H1 (cell line): Measurements from ENCODE around the gene EXOSC7. TPM values are rescaled to one million over a fixed set of nuclear protein-coding genes. Genes with fewer than 3 reads are reported as not detected.

Experiments used
- CTCF ChIA-PET: fragments of 300-600 bp; sonication (Branson Sonifier 250); formaldehyde crosslinking; loops from one replicate; lab custom pipeline; 2021; ENCODE audit not compliant: partially characterized antibody; lab: Charles Lee
- POLR2A ChIA-PET: fragments of 300-600 bp; sonication (Branson Sonifier 250); formaldehyde crosslinking; loops from one replicate; lab custom pipeline; 2021; ENCODE audit warnings: inconsistent platforms; ENCODE audit not compliant: partially characterized antibody; lab: Charles Lee
- DNase-seq, 2 experiments: peaks; one replicate each; pipeline versions ENCODE4 v3.0.0 to v3.0.0-alpha.2; 2010 to 2022; ENCODE audit warnings: low spot score in 2 of 2, low read depth in 1 of 2, mixed read lengths in 1 of 2
- FAIRE-seq: peaks from 2 replicates; lab custom pipeline; 2011; peaks lifted over from hg19 to GRCh38; lab: Jason Lieb, UNC
- H2AFZ ChIP-seq: 2 replicates; pipeline ENCODE4 v1.8.1; 2012; ENCODE audit warnings: low read length, inconsistent platforms
- H2AK5ac ChIP-seq: 2 replicates; pipeline ENCODE4 v1.6.1; 2013; ENCODE audit warnings: low read depth, low read length
- H2BK120ac ChIP-seq: replicated peaks from 2 replicates; pipeline ENCODE3; 2013; ENCODE audit warnings: low read depth, low read length, inconsistent platforms
- H2BK12ac ChIP-seq: 2 replicates; pipeline ENCODE4 v1.6.1; 2013; ENCODE audit warnings: low read depth, low read length
- H2BK15ac ChIP-seq: 2 replicates; pipeline ENCODE4 v1.6.1; 2013; ENCODE audit warnings: low read length
- H2BK20ac ChIP-seq: 2 replicates; pipeline ENCODE4 v1.6.1; 2013; ENCODE audit warnings: low read length
- H2BK5ac ChIP-seq: 2 replicates; pipeline ENCODE4 v1.6.1; 2013; ENCODE audit warnings: low read depth, low read length
- H3K14ac ChIP-seq: 2 replicates; pipeline ENCODE4 v1.6.1; 2013; ENCODE audit warnings: inconsistent platforms; ENCODE audit not compliant: insufficient read length
- H3K18ac ChIP-seq: 2 replicates; pipeline ENCODE4 v1.6.1; 2013; ENCODE audit warnings: low read length; ENCODE audit errors: extremely low read depth
- H3K23ac ChIP-seq: 2 replicates; pipeline ENCODE4 v1.6.1; 2013; ENCODE audit warnings: inconsistent platforms; ENCODE audit not compliant: insufficient read length
- H3K23me2 ChIP-seq: 2 replicates; pipeline ENCODE4 v1.6.1; 2013; ENCODE audit warnings: low read depth, low read length
- H3K27ac ChIP-seq: 2 replicates; pipeline ENCODE4 v1.6.1; 2011; ENCODE audit warnings: low read depth, low read length, inconsistent platforms
- H3K27me3 ChIP-seq, 4 experiments: replicated peaks in 1 of 4; 1 replicate in 1 of 4; 2 replicates in 3 of 4; pipeline versions ENCODE4 v1.6.1 to v1.8.1; 2011 to 2013; ENCODE audit warnings: low read length in 3 of 4, mild to moderate bottlenecking in 3 of 4, inconsistent platforms in 2 of 4, mixed read lengths in 2 of 4, moderate library complexity in 1 of 4; ENCODE audit not compliant: control insufficient read depth in 3 of 4, insufficient read depth in 3 of 4; ENCODE audit errors: extremely low read depth in 1 of 4
- H3K36me3 ChIP-seq, 4 experiments: 2 replicates each; pipeline versions ENCODE4 v1.6.1 to v1.8.1; 2011 to 2013; ENCODE audit warnings: mild to moderate bottlenecking in 4 of 4, low read length in 3 of 4, moderate library complexity in 2 of 4, control low read depth in 1 of 4, inconsistent platforms in 1 of 4; ENCODE audit not compliant: insufficient read depth in 4 of 4, control insufficient read depth in 2 of 4
- H3K4ac ChIP-seq: replicated peaks from 2 replicates; pipeline ENCODE3; 2013; ENCODE audit warnings: low read length, low read depth, mixed read lengths, inconsistent platforms; ENCODE audit not compliant: insufficient read length
- H3K4me1 ChIP-seq, 4 experiments: replicated peaks in 1 of 4; 1 replicate in 1 of 4; 2 replicates in 3 of 4; pipeline versions ENCODE4 v1.6.1 to v1.8.1; 2011 to 2013; ENCODE audit warnings: low read length in 3 of 4, inconsistent platforms in 2 of 4, mixed read lengths in 1 of 4; ENCODE audit not compliant: insufficient read depth in 4 of 4, control insufficient read depth in 3 of 4
- H3K4me2 ChIP-seq, 2 experiments: 2 replicates each; pipeline versions ENCODE4 v1.6.1 to v1.8.1; 2011 to 2013; ENCODE audit warnings: low read depth in 2 of 2, low read length in 2 of 2, control low read depth in 1 of 2, inconsistent platforms in 1 of 2, mild to moderate bottlenecking in 1 of 2; ENCODE audit not compliant: insufficient read depth in 1 of 2
- H3K4me3 ChIP-seq, 4 experiments: fragments of 200-600, 300-600 bp in 1 of 4; sonication (generic), shearing (Covaris generic), sonication (Bioruptor Twin) in 1 of 4; 2 replicates each; pipeline versions ENCODE4 v1.5.1 to v1.8.1; 2011 to 2016; ENCODE audit warnings: low read length in 4 of 4, low read depth in 3 of 4, control low read depth in 2 of 4, inconsistent platforms in 2 of 4, mild to moderate bottlenecking in 2 of 4, mixed read lengths in 1 of 4, moderate library complexity in 1 of 4; ENCODE audit not compliant: insufficient read depth in 2 of 4; ENCODE audit errors: extremely low read depth in 1 of 4
- H3K56ac ChIP-seq: replicated peaks from 2 replicates; pipeline ENCODE3; 2013; ENCODE audit warnings: low read depth, mild to moderate bottlenecking, mixed read lengths, low read length, inconsistent platforms; ENCODE audit not compliant: insufficient read length
- H3K79me1 ChIP-seq: 2 replicates; pipeline ENCODE4 v1.6.1; 2013; ENCODE audit warnings: low read depth, low read length, control low read depth
- H3K79me2 ChIP-seq, 2 experiments: 2 replicates each; pipeline versions ENCODE4 v1.6.1 to v1.8.1; 2012 to 2013; ENCODE audit warnings: low read length in 2 of 2, mild to moderate bottlenecking in 2 of 2, inconsistent platforms in 1 of 2; ENCODE audit not compliant: insufficient read depth in 2 of 2, control insufficient read depth in 1 of 2
- H3K9ac ChIP-seq, 4 experiments: replicated peaks in 1 of 4; 1 replicate in 1 of 4; 2 replicates in 3 of 4; pipeline versions ENCODE4 v1.6.1 to v1.8.1; 2011 to 2013; ENCODE audit warnings: low read depth in 3 of 4, low read length in 3 of 4, control low read depth in 2 of 4, mild to moderate bottlenecking in 2 of 4, moderate library complexity in 2 of 4, inconsistent platforms in 1 of 4; ENCODE audit errors: extremely low read depth in 1 of 4
- H3K9me3 ChIP-seq, 2 experiments: 2 replicates each; pipeline versions ENCODE4 v1.6.1 to v1.8.1; 2012 to 2013; ENCODE audit warnings: mild to moderate bottlenecking in 2 of 2, moderate library complexity in 2 of 2, control low read depth in 1 of 2, inconsistent platforms in 1 of 2, low read depth in 1 of 2, low read length in 1 of 2, mixed read lengths in 1 of 2; ENCODE audit not compliant: insufficient read depth in 2 of 2
- H4K20me1 ChIP-seq, 2 experiments: replicated peaks in 1 of 2; 2 replicates each; pipeline versions ENCODE3 to v1.8.1; 2011 to 2013; ENCODE audit warnings: inconsistent platforms in 2 of 2, low read length in 2 of 2, mild to moderate bottlenecking in 1 of 2; ENCODE audit not compliant: insufficient read depth in 2 of 2, control insufficient read depth in 1 of 2
- H4K5ac ChIP-seq: 2 replicates; pipeline ENCODE4 v1.6.1; 2013; ENCODE audit warnings: low read length, low read depth, mixed read lengths, inconsistent platforms; ENCODE audit not compliant: insufficient read length
- H4K8ac ChIP-seq: 2 replicates; pipeline ENCODE4 v1.8.0; 2013; ENCODE audit warnings: mild to moderate bottlenecking, moderate library complexity, low read length, inconsistent platforms; ENCODE audit not compliant: insufficient read depth; ENCODE audit errors: extremely low read depth
- H4K91ac ChIP-seq: replicated peaks from 2 replicates; pipeline ENCODE3; 2013; ENCODE audit warnings: low read length, mixed read lengths, inconsistent platforms; ENCODE audit not compliant: insufficient read length
- SIN3A ChIP-seq, 2 experiments: IDR thresholded peaks in 1 of 2; conservative IDR thresholded peaks in 1 of 2; 2 replicates each; pipeline ENCODE4 v1.6.1; 2011 to 2012; ENCODE audit warnings: low read length in 2 of 2, improper control_type of control experiment in 1 of 2, low read depth in 1 of 2, mild to moderate bottlenecking in 1 of 2
- SP2 ChIP-seq: IDR thresholded peaks from 2 replicates; pipeline ENCODE4 v1.6.1; 2012; ENCODE audit warnings: mild to moderate bottlenecking, low read length, inconsistent platforms
- WGBS, 2 experiments: shearing (Covaris generic) in 1 of 2; methylation state at CpG; one replicate each; pipeline versions ENCODE4 v1.1.6 to v1.1.7; 2013 to 2015; ENCODE audit warnings: low lambda C conversion rate in 2 of 2, mixed read lengths in 2 of 2, inconsistent platforms in 1 of 2, low coverage in 1 of 2, missing lambda C conversion rate in 1 of 2; ENCODE audit not compliant: insufficient replicate concordance in 2 of 2, insufficient coverage in 1 of 2, insufficient read length in 1 of 2; ENCODE audit errors: extremely low coverage in 1 of 2, missing lambda C conversion rate in 1 of 2; 5-methylcytosine and 5-hydroxymethylcytosine counted together
- polyA plus RNA-seq, 7 experiments: library from polyadenylated mRNA; depleted of rRNA in 3 of 7; stranded (reverse) in 5 of 7; unstranded in 2 of 7; fragments of >200 nt in 5 of 7; fragments of 200-250 nt in 2 of 7; gene quantifications; 1 replicate in 5 of 7; 2 replicates in 1 of 7; 4 replicates in 1 of 7; pipeline versions ENCODE4 v1.2.1 to v1.2.3, GENCODE V29; 2011 to 2013; ENCODE audit warnings: missing spikeins in 2 of 7, mixed read lengths in 2 of 7
- total RNA-seq: library from RNA; stranded (reverse); fragmentation: NEBNext Ultra II Directional; extraction: Animal tissue kit (Norgen Biotek cat#: 25700); gene quantifications from 2 replicates; pipeline ENCODE4 v1.2.1, GENCODE V29; 2021

The EXOSC7 gene
- total and polyA plus RNA-seq, 2 of the 8 experiments (the other 6 are each of a cell fraction or from before 2014, with no cell fraction given), result 92.7 to 94.5 TPM

- POLR2A ChIA-PET, result interaction anchor here (0.9 to 1.2 kb wide), 2 partner anchors 19 to 49 kb away, joined by 3 to 4 read pairs; no protein-coding TSS in a partner anchor
- no peak overlapping the region for H3K27ac ChIP-seq
- no peak overlapping the region for H3K23ac ChIP-seq
- H3K9me3 ChIP-seq, result no peaks in the 10 kb centered on the region
- H4K5ac ChIP-seq, result no peak overlapping the region
- no peak for TF ChIP-seq SIN3A (conservative IDR thresholded peaks at IDR 0.05 in 1 of 2, IDR thresholded peaks at IDR 0.05 in 1 of 2; ENCODE audit: low read depth in 1 of 2, low read length in 2 of 2)
- no peak for TF ChIP-seq SP2
- H2BK20ac ChIP-seq, result no peak overlapping the region
- no peak overlapping the region for H4K91ac ChIP-seq
- H2BK12ac ChIP-seq, result no peak overlapping the region
- H3K4ac ChIP-seq, result no peak overlapping the region
- H4K8ac ChIP-seq, result no peak overlapping the region
- no peak overlapping the region for H3K9ac ChIP-seq
- H2BK120ac ChIP-seq, result no peak overlapping the region
- H3K4me1 ChIP-seq, result no peaks in the 10 kb centered on the region
- H3K4me3 ChIP-seq, result no peak overlapping the region
- no peaks in the 10 kb centered on the region for H3K23me2 ChIP-seq
- no peak overlapping the region for H3K4me2 ChIP-seq
- H3K27me3 ChIP-seq, result no peaks in the 10 kb centered on the region
- no peaks in the 10 kb centered on the region for H3K36me3 ChIP-seq
- H2BK15ac ChIP-seq, result no peak overlapping the region
- H3K14ac ChIP-seq, result no peak overlapping the region
- CTCF ChIA-PET, result no interaction called here
- no peak overlapping the region for H3K18ac ChIP-seq
- no peak overlapping the region for H2AK5ac ChIP-seq
- peaks cover 9% of the 10 kb centered on the region for H3K79me1 ChIP-seq
- H2AFZ ChIP-seq, result no peak overlapping the region
- DNase-seq (no peak), FAIRE-seq (no peak)
- WGBS, 2 experiments, result 86% methylated on average over 6 of the region's 6 CpGs; no CpG with 5 or more reads in 1 of the 2 experiments
- no peak overlapping the region for H2BK5ac ChIP-seq
- H3K79me2 ChIP-seq, result peaks cover 0 to 89% of the 10 kb centered on the region in 2 experiments
- peaks cover 0 to 2% of the 10 kb centered on the region in 2 experiments for H4K20me1 ChIP-seq
- H3K56ac ChIP-seq, result no peak overlapping the region
Measured at GRCh38 chr3:44968447-44968858, 7.6 kb upstream of the EXOSC7 start.
